SK-N-SH (cell line): ENCODE results near the gene RBM44. TPM values are rescaled to one million over a fixed set of nuclear protein-coding genes. Genes with fewer than 3 reads are reported as not detected.

ENCODE experiments used
- CTCF ChIA-PET: fragments of 300-600, 350-600 bp; formaldehyde crosslinking; extraction: SDS; loops from one replicate; lab custom pipeline; 2021; lab: Yijun Ruan, JAX
- POLR2A ChIA-PET: fragments of 350-600 bp; sonication (Branson Sonifier 250); formaldehyde crosslinking; extraction: SDS; loops from one replicate; lab custom pipeline; 2020; ENCODE audit warnings: antibody characterized with exemption, inconsistent platforms; lab: Yijun Ruan, JAX
- DNase-seq: peaks from one replicate; pipeline ENCODE4 v3.0.0; 2012
- H2AFZ ChIP-seq: fragments of 200-600 bp; sonication (generic); 2 replicates; pipeline ENCODE4 v1.8.1; 2016; ENCODE audit warnings: antibody characterized with exemption, mild to moderate bottlenecking, low read depth
- H3F3A ChIP-seq: fragments of 200-600 bp; sonication (generic); replicated peaks from 2 replicates; pipeline ENCODE3; 2016; ENCODE audit warnings: antibody characterized with exemption, mild to moderate bottlenecking; ENCODE audit not compliant: insufficient read depth
- H3K27ac ChIP-seq, 2 experiments: fragments of 200-500 bp in 1 of 2; fragments of 200-600 bp in 1 of 2; sonication (Bioruptor generic) in 1 of 2; sonication (generic), shearing (Covaris generic) in 1 of 2; 2 replicates each; pipeline versions ENCODE4 v1.5.1 to v1.6.1; 2014 to 2016; ENCODE audit warnings: low read depth in 2 of 2, inconsistent platforms in 1 of 2, low read length in 1 of 2, mild to moderate bottlenecking in 1 of 2, mixed read lengths in 1 of 2
- H3K27me3 ChIP-seq: fragments of 200-600 bp; sonication (generic), shearing (Covaris generic); 2 replicates; pipeline ENCODE4 v1.6.1; 2016; ENCODE audit warnings: mixed run types; ENCODE audit not compliant: insufficient read depth
- H3K36me3 ChIP-seq, 2 experiments: fragments of 200-500 bp in 1 of 2; fragments of 200-600 bp in 1 of 2; sonication (Bioruptor generic) in 1 of 2; sonication (generic) in 1 of 2; replicated peaks in 1 of 2; 2 replicates each; pipeline versions ENCODE3 to v1.5.1; 2014 to 2016; ENCODE audit warnings: low read length in 1 of 2, mild to moderate bottlenecking in 1 of 2; ENCODE audit not compliant: insufficient read depth in 2 of 2, control insufficient read depth in 1 of 2
- H3K4me1 ChIP-seq, 2 experiments: fragments of 200-500 bp in 1 of 2; fragments of 200-600 bp in 1 of 2; sonication (Bioruptor generic) in 1 of 2; sonication (generic), shearing (Covaris generic) in 1 of 2; 2 replicates each; pipeline versions ENCODE4 v1.5.1 to v1.6.1; 2014 to 2016; ENCODE audit warnings: low read depth in 1 of 2, low read length in 1 of 2, mixed run types in 1 of 2; ENCODE audit not compliant: insufficient read depth in 2 of 2, control insufficient read depth in 1 of 2
- H3K4me2 ChIP-seq: fragments of 200-600 bp; sonication (generic), shearing (Covaris generic); 2 replicates; pipeline ENCODE4 v1.6.1; 2017; ENCODE audit warnings: mixed run types
- H3K4me3 ChIP-seq, 2 experiments: fragments of 200-500 bp in 1 of 2; fragments of 200-600 bp in 1 of 2; sonication (Bioruptor generic) in 1 of 2; sonication (generic), shearing (Covaris generic) in 1 of 2; 2 replicates each; pipeline versions ENCODE4 v1.5.1 to v1.8.1; 2014 to 2016; ENCODE audit warnings: low read depth in 2 of 2, inconsistent platforms in 1 of 2, low read length in 1 of 2, mild to moderate bottlenecking in 1 of 2, mixed read lengths in 1 of 2, moderate library complexity in 1 of 2
- H3K79me2 ChIP-seq: fragments of 200-600 bp; sonication (generic); 2 replicates; pipeline ENCODE4 v1.8.1; 2017; ENCODE audit warnings: mild to moderate bottlenecking; ENCODE audit not compliant: insufficient read depth
- H3K9ac ChIP-seq: fragments of 200-600 bp; sonication (generic); 2 replicates; pipeline ENCODE4 v1.6.1; 2017; ENCODE audit warnings: mixed run types
- H3K9me2 ChIP-seq: fragments of 200-600 bp; sonication (generic); 2 replicates; pipeline ENCODE4 v1.6.1; 2017; ENCODE audit warnings: mixed run types
- H3K9me3 ChIP-seq: fragments of 200-600 bp; sonication (generic); 2 replicates; pipeline ENCODE4 v1.6.1; 2017; ENCODE audit warnings: mixed run types, mild to moderate bottlenecking, moderate library complexity
- H4K20me1 ChIP-seq: fragments of 200-600 bp; sonication (generic); 2 replicates; pipeline ENCODE4 v1.6.1; 2017; ENCODE audit warnings: mild to moderate bottlenecking, mixed run types; ENCODE audit not compliant: insufficient read depth
- CTCF ChIP-seq: fragments of 200-600 bp; sonication (generic); IDR thresholded peaks from 2 replicates; pipeline ENCODE4 v1.6.1; 2017; ENCODE audit warnings: antibody characterized with exemption, mild to moderate bottlenecking, moderate library complexity
- FOSL2 ChIP-seq: IDR thresholded peaks from 2 replicates; pipeline ENCODE4 v1.4.0; 2012; ENCODE audit warnings: low read depth, mild to moderate bottlenecking, moderate library complexity, borderline replicate concordance
- GATA2 ChIP-seq: sonication (generic); formaldehyde crosslinking; IDR thresholded peaks from 2 replicates; pipeline ENCODE4 v1.5.0; 2020; ENCODE audit warnings: mild to moderate bottlenecking, missing genetic modification reagents
- MXI1 ChIP-seq: IDR thresholded peaks from 2 replicates; pipeline ENCODE4 v1.6.1; 2012; ENCODE audit warnings: mild to moderate bottlenecking, low read depth, low read length, improper control_type of control experiment
- POLR2AphosphoS5 ChIP-seq: IDR thresholded peaks from 2 replicates; pipeline ENCODE4 v1.6.1; 2012; ENCODE audit warnings: low read depth, low read length
- RAD21 ChIP-seq: IDR thresholded peaks from 2 replicates; pipeline ENCODE4 v1.6.1; 2012; ENCODE audit warnings: mild to moderate bottlenecking, low read length
- RXRA ChIP-seq: IDR thresholded peaks from 2 replicates; pipeline ENCODE4 v1.4.0; 2012; ENCODE audit warnings: low read depth, mild to moderate bottlenecking, borderline replicate concordance
- SIN3A ChIP-seq: IDR thresholded peaks from 2 replicates; pipeline ENCODE4 v1.6.1; 2012; ENCODE audit warnings: low read depth, mild to moderate bottlenecking, low read length, moderate library complexity, borderline replicate concordance
- SMC3 ChIP-seq: IDR thresholded peaks from 2 replicates; pipeline ENCODE4 v1.6.1; 2012; ENCODE audit warnings: low read depth, low read length, improper control_type of control experiment
- TAF1 ChIP-seq: IDR thresholded peaks from 2 replicates; pipeline ENCODE4 v1.6.1; 2012; ENCODE audit warnings: low read depth, mild to moderate bottlenecking, low read length, moderate library complexity, borderline replicate concordance
- TCF12 ChIP-seq: IDR thresholded peaks from 2 replicates; pipeline ENCODE4 v1.4.0; 2012
- USF2 ChIP-seq: fragments of 150-350 bp; IDR thresholded peaks from 2 replicates; pipeline ENCODE4 v1.6.1; 2017; ENCODE audit warnings: antibody characterized with exemption, low read length, low read depth, borderline replicate concordance
- ZBTB33 ChIP-seq: IDR thresholded peaks from 2 replicates; pipeline ENCODE4 v1.4.0; 2012; ENCODE audit warnings: low read depth, borderline replicate concordance
- WGBS: methylation state at CpG from one replicate; pipeline ENCODE4 v1.1.6; 2017; ENCODE audit warnings: low lambda C conversion rate; 5-methylcytosine and 5-hydroxymethylcytosine counted together
- polyA plus RNA-seq, 3 experiments: library from polyadenylated mRNA; depleted of rRNA; stranded (reverse); fragments of >200 nt; gene quantifications; 2 replicates each; pipeline ENCODE4 v1.2.3, GENCODE V29; 2012
- TF ChIP-seq, protein P1 (sequence below): IDR thresholded peaks from 2 replicates; pipeline ENCODE4 v1.4.0; 2012; ENCODE audit warnings: low read depth, borderline replicate concordance

RBM44 gene
- polyA plus RNA-seq, 1 of the 3 experiments (the other 2 are of a cell fraction), result 0.30 TPM

GRCh38 chr2:237878321-237879057, 79.9 kb downstream of the RBM44 start:
- Histone ChIP-seq H3K9me2 (no peaks in the 10 kb centered on the region), H3K4me1 (peaks cover 13 to 77% of the 10 kb centered on the region in 2 experiments; a peak in 3 of 4 replicates), H3K4me2 (no peak overlapping the region), H3K9ac (no peak overlapping the region), H2AFZ (0 out of 2 replicates have a peak overlapping the region, but pooled peaks have one; percentile 22), H4K20me1 (no peaks in the 10 kb centered on the region), H3K36me3 (peaks cover 0 to 2% of the 10 kb centered on the region in 2 experiments), H3K27me3 (no peaks in the 10 kb centered on the region), H3K27ac (peak overlapping the region in 1 of 2 experiments; percentile 79; a peak in 2 of 4 replicates), H3K9me3 (no peaks in the 10 kb centered on the region), H3F3A (no peaks in the 10 kb centered on the region), H3K79me2 (no peaks in the 10 kb centered on the region), H3K4me3 (no peak overlapping the region)
- CTCF ChIA-PET, result interaction anchor here (1.1 kb wide), 1 partner anchor 13 kb away, joined by 3 read pairs; no protein-coding TSS in a partner anchor
- TF ChIP-seq FOSL2, result no peak
- TF ChIP-seq TAF1, result no peak
- no peak for TF ChIP-seq CTCF
- TF ChIP-seq MXI1, result no peak
- no peak for TF ChIP-seq SMC3
- TF ChIP-seq RXRA, result no peak
- no peak for TF ChIP-seq ZBTB33
- TF ChIP-seq GATA2, result no peak
- no peak for TF ChIP-seq RAD21
- no peak for DNase-seq
- WGBS, result 93% methylated on average over 13 of the region's 14 CpGs
- POLR2A ChIA-PET, result no interaction called here

- H3K4me2 ChIP-seq, result no peak overlapping the region
- ChIA-PET CTCF (interaction anchor here (1.1 kb wide), 1 partner anchor 13 kb away, joined by 3 read pairs; no protein-coding TSS in a partner anchor), POLR2A (no interaction called here)
- H3F3A ChIP-seq, result no peaks in the 10 kb centered on the region
- no peaks in the 10 kb centered on the region for H3K27me3 ChIP-seq
- H3K4me1 ChIP-seq, result peaks cover 10 to 75% of the 10 kb centered on the region in 2 experiments; a peak in 3 of 4 replicates
- no peaks in the 10 kb centered on the region for H3K9me2 ChIP-seq
- DNase-seq, result no peak
- H3K27ac ChIP-seq, result peak overlapping the region in 1 of 2 experiments; percentile 79; a peak in 2 of 4 replicates
- H3K36me3 ChIP-seq, result peaks cover 0 to 2% of the 10 kb centered on the region in 2 experiments
- H3K4me3 ChIP-seq, result no peak overlapping the region
- H3K9ac ChIP-seq, result no peak overlapping the region
- H3K9me3 ChIP-seq, result no peaks in the 10 kb centered on the region
- no peaks in the 10 kb centered on the region for H4K20me1 ChIP-seq
- peak overlapping the region; percentile 22; the same call in 1 of the 2 replicates for H2AFZ ChIP-seq
- no peaks in the 10 kb centered on the region for H3K79me2 ChIP-seq
- TF ChIP-seq, protein P1, sequence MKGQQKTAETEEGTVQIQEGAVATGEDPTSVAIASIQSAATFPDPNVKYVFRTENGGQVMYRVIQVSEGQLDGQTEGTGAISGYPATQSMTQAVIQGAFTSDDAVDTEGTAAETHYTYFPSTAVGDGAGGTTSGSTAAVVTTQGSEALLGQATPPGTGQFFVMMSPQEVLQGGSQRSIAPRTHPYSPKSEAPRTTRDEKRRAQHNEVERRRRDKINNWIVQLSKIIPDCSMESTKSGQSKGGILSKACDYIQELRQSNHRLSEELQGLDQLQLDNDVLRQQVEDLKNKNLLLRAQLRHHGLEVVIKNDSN, result no peak
- no peak for TF ChIP-seq ZBTB33
- TF ChIP-seq POLR2AphosphoS5, result no peak
- TF ChIP-seq TAF1, result no peak
- TF ChIP-seq SIN3A, result no peak
- no peak for TF ChIP-seq TCF12
- TF ChIP-seq USF2, result no peak
- 85% methylated on average over 5 of the region's 5 CpGs for WGBS
Observed at GRCh38 chr2:237879058-237879430, 80.5 kb downstream of the RBM44 start.
